ENCODE data around the gene VSTM4.

- TF ChIP-seq POLR2A (IDR thresholded peaks at IDR 0.05) (no peak), POLR2AphosphoS5 (IDR thresholded peaks at IDR 0.05) (no peak)
- TF ChIP-seq, protein P1, sequence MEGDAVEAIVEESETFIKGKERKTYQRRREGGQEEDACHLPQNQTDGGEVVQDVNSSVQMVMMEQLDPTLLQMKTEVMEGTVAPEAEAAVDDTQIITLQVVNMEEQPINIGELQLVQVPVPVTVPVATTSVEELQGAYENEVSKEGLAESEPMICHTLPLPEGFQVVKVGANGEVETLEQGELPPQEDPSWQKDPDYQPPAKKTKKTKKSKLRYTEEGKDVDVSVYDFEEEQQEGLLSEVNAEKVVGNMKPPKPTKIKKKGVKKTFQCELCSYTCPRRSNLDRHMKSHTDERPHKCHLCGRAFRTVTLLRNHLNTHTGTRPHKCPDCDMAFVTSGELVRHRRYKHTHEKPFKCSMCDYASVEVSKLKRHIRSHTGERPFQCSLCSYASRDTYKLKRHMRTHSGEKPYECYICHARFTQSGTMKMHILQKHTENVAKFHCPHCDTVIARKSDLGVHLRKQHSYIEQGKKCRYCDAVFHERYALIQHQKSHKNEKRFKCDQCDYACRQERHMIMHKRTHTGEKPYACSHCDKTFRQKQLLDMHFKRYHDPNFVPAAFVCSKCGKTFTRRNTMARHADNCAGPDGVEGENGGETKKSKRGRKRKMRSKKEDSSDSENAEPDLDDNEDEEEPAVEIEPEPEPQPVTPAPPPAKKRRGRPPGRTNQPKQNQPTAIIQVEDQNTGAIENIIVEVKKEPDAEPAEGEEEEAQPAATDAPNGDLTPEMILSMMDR (IDR thresholded peaks at IDR 0.05) = no peak
Observed at GRCh38 chr10:49160110-49160509, 44.8 kb upstream of the VSTM4 start.
